Measurements from ENCODE around the gene CADPS2.

DNA sequence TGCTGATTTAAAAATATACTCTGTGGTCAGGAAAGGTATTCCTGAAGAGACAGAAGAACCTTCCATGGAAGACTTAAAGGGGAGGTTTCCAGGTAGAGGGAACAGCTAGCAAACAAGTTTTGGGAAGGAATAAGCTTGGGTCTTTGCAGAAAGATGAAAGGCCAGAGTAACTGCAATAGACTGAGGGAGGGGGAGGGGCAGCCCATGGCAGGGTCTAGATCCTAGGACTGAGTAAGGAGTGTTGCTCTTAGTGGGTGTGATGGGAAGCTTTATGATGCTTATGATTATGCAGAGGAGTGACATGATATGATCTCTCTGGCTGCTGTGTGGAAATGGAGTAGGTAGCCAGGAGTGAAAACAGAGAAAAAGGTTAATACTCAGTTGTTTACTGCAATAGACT is 491.7 kb downstream of the CADPS2 start:
- TF ChIP-seq, protein P1, sequence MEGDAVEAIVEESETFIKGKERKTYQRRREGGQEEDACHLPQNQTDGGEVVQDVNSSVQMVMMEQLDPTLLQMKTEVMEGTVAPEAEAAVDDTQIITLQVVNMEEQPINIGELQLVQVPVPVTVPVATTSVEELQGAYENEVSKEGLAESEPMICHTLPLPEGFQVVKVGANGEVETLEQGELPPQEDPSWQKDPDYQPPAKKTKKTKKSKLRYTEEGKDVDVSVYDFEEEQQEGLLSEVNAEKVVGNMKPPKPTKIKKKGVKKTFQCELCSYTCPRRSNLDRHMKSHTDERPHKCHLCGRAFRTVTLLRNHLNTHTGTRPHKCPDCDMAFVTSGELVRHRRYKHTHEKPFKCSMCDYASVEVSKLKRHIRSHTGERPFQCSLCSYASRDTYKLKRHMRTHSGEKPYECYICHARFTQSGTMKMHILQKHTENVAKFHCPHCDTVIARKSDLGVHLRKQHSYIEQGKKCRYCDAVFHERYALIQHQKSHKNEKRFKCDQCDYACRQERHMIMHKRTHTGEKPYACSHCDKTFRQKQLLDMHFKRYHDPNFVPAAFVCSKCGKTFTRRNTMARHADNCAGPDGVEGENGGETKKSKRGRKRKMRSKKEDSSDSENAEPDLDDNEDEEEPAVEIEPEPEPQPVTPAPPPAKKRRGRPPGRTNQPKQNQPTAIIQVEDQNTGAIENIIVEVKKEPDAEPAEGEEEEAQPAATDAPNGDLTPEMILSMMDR (conservative IDR thresholded peaks at IDR 0.05; ENCODE audit: low read depth, low read length): no peak
- TF ChIP-seq USF2 (IDR thresholded peaks at IDR 0.05; ENCODE audit: low read depth, low read length): no peak
